ENCODE results near the gene TMEM19. TPM values are rescaled to one million over a fixed set of nuclear protein-coding genes. Genes with fewer than 3 reads are reported as not detected.
A peak's percentile ranks its signal among the peaks of the same experiment; 100 is the strongest.

TMEM19 gene
- total RNA-seq, 2 experiments from 2014 or later = 6.1 to 12.9 TPM

DNA sequence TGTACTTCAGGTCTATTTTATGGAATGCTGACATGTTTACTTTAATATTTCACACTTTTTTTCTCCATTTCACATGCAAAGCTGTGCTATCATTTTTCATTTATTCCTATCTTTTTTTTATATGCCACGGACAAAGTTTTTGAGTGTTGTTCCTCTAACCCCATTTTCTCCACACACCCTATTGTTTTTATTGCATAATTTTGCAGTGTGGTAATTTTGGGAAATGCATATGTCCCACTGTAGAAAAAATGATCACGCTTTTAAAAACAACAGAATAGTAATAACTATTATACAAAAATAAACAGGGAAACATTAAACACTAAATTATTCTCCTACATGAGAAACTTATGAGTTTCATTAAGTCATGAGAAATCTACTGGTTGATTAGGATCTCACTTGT lies 36.5 kb upstream of the TMEM19 start:
- CTCF ChIA-PET = interaction anchor here (1.5 to 2.2 kb wide), 2 partner anchors 11 to 13 kb away, joined by 3 to 8 read pairs; no protein-coding TSS in a partner anchor
- ATAC-seq = no peak
- Mint-ChIP-seq H3K4me1 (peaks cover 22% of the 10 kb centered on the region), H3K36me3 (ENCODE audit: low read depth) (peaks cover 27% of the 10 kb centered on the region), H3K9me3 (ENCODE audit: low read depth) (no peaks in the 10 kb centered on the region), H3K4me3 (no peak overlapping the region), H3K27me3 (no peaks in the 10 kb centered on the region), H3K27ac (no peak overlapping the region)
- POLR2A ChIA-PET = no interaction called here
- DNase-seq = no peak
- intact Hi-C loops (cut with DNase I, micrococcal nuclease) = no loop called here

DNA sequence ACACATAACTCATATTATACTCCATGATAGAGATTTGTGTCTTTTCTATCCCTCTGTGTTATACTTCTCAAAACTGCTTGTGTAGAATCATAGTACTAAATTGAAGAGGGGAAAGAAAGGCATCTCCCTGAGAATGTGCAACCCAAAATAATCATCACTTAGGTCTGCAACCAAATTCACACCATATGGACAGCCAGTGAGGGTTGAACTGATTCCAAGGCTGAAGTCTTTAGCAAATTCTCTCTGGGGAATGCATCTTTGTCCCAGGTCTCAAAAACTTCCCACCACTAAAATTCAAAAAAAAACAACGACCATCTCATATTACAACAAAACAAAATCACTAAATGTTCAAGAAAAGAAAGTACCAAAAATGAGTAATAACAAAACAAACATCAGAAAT lies 33.2 kb upstream of the TMEM19 start:
- intact Hi-C loops (cut with DNase I, micrococcal nuclease) = no loop called here
- Mint-ChIP-seq H3K4me3 (no peak overlapping the region), H3K36me3 (ENCODE audit: low read depth) (peaks cover 16% of the 10 kb centered on the region), H3K27me3 (no peaks in the 10 kb centered on the region), H3K27ac (no peak overlapping the region), H3K4me1 (peaks cover 37% of the 10 kb centered on the region), H3K9me3 (ENCODE audit: low read depth) (no peaks in the 10 kb centered on the region)
- ChIA-PET CTCF (no interaction called here), POLR2A (no interaction called here)
- ATAC-seq (no peak), DNase-seq (no peak)

GRCh38 chr12:71653137-71653536 lies 32.7 kb upstream of the TMEM19 start:
- CTCF ChIA-PET = no interaction called here
- ATAC-seq (no peak), DNase-seq (no peak)
- H3K36me3 Mint-ChIP-seq (ENCODE audit: low read depth) = peaks cover 18% of the 10 kb centered on the region
- H3K4me3 Mint-ChIP-seq = no peak overlapping the region
- POLR2A ChIA-PET = no interaction called here
- no peaks in the 10 kb centered on the region for H3K27me3 Mint-ChIP-seq
- H3K9me3 Mint-ChIP-seq (ENCODE audit: low read depth) = no peaks in the 10 kb centered on the region
- peaks cover 39% of the 10 kb centered on the region for H3K4me1 Mint-ChIP-seq
- H3K27ac Mint-ChIP-seq = no peak overlapping the region
- intact Hi-C loops (cut with DNase I, micrococcal nuclease) = no loop called here

DNA sequence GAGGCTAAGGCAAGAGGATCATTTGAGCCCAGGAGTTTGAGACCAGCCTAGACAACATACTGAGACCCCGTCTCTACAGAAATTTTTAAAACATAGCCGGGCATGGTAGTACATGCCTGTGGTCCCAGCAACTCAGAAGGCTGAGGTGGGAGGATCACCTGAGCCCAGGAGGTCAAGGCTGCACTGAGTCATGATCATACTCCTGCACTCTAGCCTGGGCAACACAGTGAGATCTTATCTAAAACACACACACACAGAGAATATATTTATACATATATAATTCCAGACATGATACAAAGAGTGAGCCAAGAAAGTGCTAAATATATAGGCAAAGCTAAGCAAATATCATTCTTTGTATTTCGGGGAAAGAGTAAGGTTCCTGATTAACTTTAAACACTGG lies 31.7 kb upstream of the TMEM19 start:
- ATAC-seq (no peak), DNase-seq (no peak)
- POLR2A ChIA-PET = interaction anchor here (0.9 kb wide), 1 partner anchor 10 kb away, joined by 3 read pairs; the partner anchor contains the start of genes THAP2 and ZFC3H1
- CTCF ChIA-PET = interaction anchor here (0.7 to 1.2 kb wide), 5 partner anchors 8 to 93 kb away, joined by 3 to 6 read pairs (median 3); no protein-coding TSS in a partner anchor
- no peaks in the 10 kb centered on the region for H3K27me3 Mint-ChIP-seq
- peaks cover 42% of the 10 kb centered on the region for H3K4me1 Mint-ChIP-seq
- no peak overlapping the region for H3K4me3 Mint-ChIP-seq
- intact Hi-C loops (cut with DNase I, micrococcal nuclease) = no loop called here
- H3K27ac Mint-ChIP-seq = peak overlapping the region; percentile 41
- H3K9me3 Mint-ChIP-seq (ENCODE audit: low read depth) = no peaks in the 10 kb centered on the region
- peaks cover 26% of the 10 kb centered on the region for H3K36me3 Mint-ChIP-seq (ENCODE audit: low read depth)

GRCh38 chr12:71655495-71655894 lies 30.4 kb upstream of the TMEM19 start:
- CTCF ChIA-PET = interaction anchor here (1.1 kb wide), 1 partner anchor 90 kb away, joined by 3 read pairs; no protein-coding TSS in a partner anchor
- Mint-ChIP-seq H3K27ac (peak overlapping the region; percentile 67), H3K36me3 (ENCODE audit: low read depth) (peaks cover 29% of the 10 kb centered on the region), H3K4me1 (peaks cover 45% of the 10 kb centered on the region), H3K27me3 (no peaks in the 10 kb centered on the region), H3K4me3 (peak overlapping the region; percentile 37), H3K9me3 (ENCODE audit: low read depth) (no peaks in the 10 kb centered on the region)
- POLR2A ChIA-PET = interaction anchor here (0.5 kb wide), 1 partner anchor 225 kb away, joined by 3 read pairs; no protein-coding TSS in a partner anchor
- DNase-seq = no peak
- intact Hi-C loops (cut with DNase I, micrococcal nuclease) = no loop called here
- ATAC-seq = no peak

DNA sequence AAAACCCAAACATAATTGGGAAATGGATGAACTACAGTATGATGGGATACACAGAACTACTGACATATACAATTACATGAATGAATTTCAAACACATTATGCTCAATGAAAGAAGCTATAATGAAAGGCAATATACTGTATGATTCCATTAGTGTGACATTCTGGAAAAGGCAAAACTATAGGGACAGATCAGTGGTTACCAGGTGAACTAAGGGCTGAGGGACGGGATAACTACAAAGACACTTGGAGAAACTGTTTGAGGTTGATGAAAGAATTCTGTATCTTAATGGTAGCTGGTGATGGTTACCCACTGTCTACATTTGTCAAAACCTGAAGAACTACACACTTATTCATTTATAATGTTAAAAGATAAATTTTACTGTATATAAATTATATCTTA lies 30.0 kb upstream of the TMEM19 start:
- peaks cover 45% of the 10 kb centered on the region for H3K4me1 Mint-ChIP-seq
- ChIA-PET CTCF (no interaction called here), POLR2A (interaction anchor here (0.5 kb wide), 1 partner anchor 225 kb away, joined by 3 read pairs; no protein-coding TSS in a partner anchor)
- H3K27ac Mint-ChIP-seq = peak overlapping the region; percentile 67
- intact Hi-C loops (cut with DNase I, micrococcal nuclease) = no loop called here
- ATAC-seq (no peak), DNase-seq (no peak)
- peak overlapping the region; percentile 37 for H3K4me3 Mint-ChIP-seq
- H3K27me3 Mint-ChIP-seq = no peaks in the 10 kb centered on the region
- peaks cover 29% of the 10 kb centered on the region for H3K36me3 Mint-ChIP-seq (ENCODE audit: low read depth)
- H3K9me3 Mint-ChIP-seq (ENCODE audit: low read depth) = no peaks in the 10 kb centered on the region

DNA sequence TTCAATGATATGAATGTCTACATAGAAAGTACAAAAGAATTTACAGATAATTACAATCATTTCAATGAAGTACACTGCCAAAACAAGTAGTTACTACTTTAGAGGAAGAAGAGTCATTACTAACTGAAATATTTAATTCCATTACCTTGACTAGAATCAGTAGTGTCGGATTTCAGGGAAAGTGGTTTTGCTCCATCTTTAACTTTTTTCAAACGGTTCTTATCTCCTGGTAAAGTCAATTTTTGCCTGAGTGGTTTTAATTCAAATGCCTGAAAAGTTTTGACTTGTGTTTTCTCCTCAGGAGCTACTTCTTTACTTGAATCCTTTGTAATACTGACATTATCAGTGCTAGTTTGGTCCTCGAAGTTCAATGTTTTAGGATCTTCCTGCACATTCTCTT lies 29.1 kb upstream of the TMEM19 start:
- Mint-ChIP-seq H3K27ac (no peak overlapping the region), H3K4me1 (peaks cover 47% of the 10 kb centered on the region), H3K4me3 (peak overlapping the region; percentile 15), H3K36me3 (ENCODE audit: low read depth) (peaks cover 33% of the 10 kb centered on the region), H3K9me3 (ENCODE audit: low read depth) (no peaks in the 10 kb centered on the region), H3K27me3 (no peaks in the 10 kb centered on the region)
- CTCF ChIA-PET = interaction anchor here (0.7 kb wide), 1 partner anchor 63 kb away, joined by 3 read pairs; no protein-coding TSS in a partner anchor
- POLR2A ChIA-PET = no interaction called here
- intact Hi-C loops (cut with DNase I, micrococcal nuclease) = no loop called here
- ATAC-seq = no peak
- no peak for DNase-seq

GRCh38 chr12:71661977-71662530 lies 23.8 kb upstream of the TMEM19 start:
- Mint-ChIP-seq H3K4me1 (peaks cover 41% of the 10 kb centered on the region), H3K36me3 (ENCODE audit: low read depth) (peaks cover 66% of the 10 kb centered on the region), H3K27ac (peak overlapping the region; percentile 99), H3K27me3 (no peaks in the 10 kb centered on the region), H3K4me3 (peak overlapping the region; percentile 98), H3K9me3 (ENCODE audit: low read depth) (peaks cover 2% of the 10 kb centered on the region)
- DNase-seq = no peak
- intact Hi-C loops (cut with DNase I, micrococcal nuclease) = loop anchor here (2.0 to 5.0 kb wide), 4 partner anchors 19 to 1923 kb away; partner anchors contain the start of genes CNOT2 (in 1 of the 2), RAB3IP (in 1 of the 2) and TBC1D15 (in 1 of the 2)
- ChIA-PET POLR2A (interaction anchor here (0.6 to 3.4 kb wide), 10 partner anchors 11 to 96 kb away, joined by 3 to 55 read pairs (median 3); partner anchors contain the start of genes RAB21 and TMEM19), CTCF (interaction anchor here (1.0 to 3.1 kb wide), 5 partner anchors 15 to 26 kb away, joined by 4 to 44 read pairs (median 6); partner anchors contain the start of gene TMEM19)
- no peak for ATAC-seq

- Mint-ChIP-seq H3K27ac (peak overlapping the region; percentile 99), H3K4me3 (peak overlapping the region; percentile 98), H3K9me3 (ENCODE audit: low read depth) (peaks cover 6% of the 10 kb centered on the region), H3K27me3 (no peaks in the 10 kb centered on the region), H3K4me1 (peaks cover 43% of the 10 kb centered on the region), H3K36me3 (ENCODE audit: low read depth) (peaks cover 67% of the 10 kb centered on the region)
- POLR2A ChIA-PET = interaction anchor here (0.6 to 3.4 kb wide), 13 partner anchors 12 to 95 kb away, joined by 3 to 55 read pairs (median 5); partner anchors contain the start of genes RAB21 and TMEM19
- intact Hi-C loops (cut with DNase I, micrococcal nuclease) = loop anchor here (1.0 to 5.0 kb wide), 9 partner anchors 20 to 1924 kb away; partner anchors contain the start of genes CNOT2 (in 2 of the 2), TBC1D15 (in 2 of the 2), KCNMB4 (in 1 of the 2) and RAB21 (in 1 of the 2)
- peak; percentile 65 for ATAC-seq
- DNase-seq = peak; percentile 89
- CTCF ChIA-PET = interaction anchor here (1.0 to 3.1 kb wide), 6 partner anchors 16 to 117 kb away, joined by 4 to 44 read pairs (median 6); partner anchors contain the start of gene TMEM19
Measured at GRCh38 chr12:71662849-71663560, 22.9 kb upstream of the TMEM19 start.

- peak within 1 kb of the TSS; percentile 98 for H3K4me3 Mint-ChIP-seq
- peak within 1 kb of the TSS; percentile 99 for H3K27ac Mint-ChIP-seq
- H3K9me3 Mint-ChIP-seq (ENCODE audit: low read depth) = peaks cover 6% of the 10 kb centered on the region
- H3K36me3 Mint-ChIP-seq (ENCODE audit: low read depth) = peaks cover 63% of the 10 kb centered on the region
- CTCF ChIA-PET = interaction anchor here (0.6 to 3.1 kb wide), 11 partner anchors 13 to 179 kb away, joined by 3 to 44 read pairs (median 4); partner anchors contain the start of genes RAB21 and TMEM19
- ATAC-seq (peak; percentile 87), DNase-seq (peak; percentile 93)
- peaks cover 38% of the 10 kb centered on the region for H3K4me1 Mint-ChIP-seq
- H3K27me3 Mint-ChIP-seq = no peaks in the 10 kb centered on the region
- POLR2A ChIA-PET = interaction anchor here (0.6 to 3.4 kb wide), 12 partner anchors 9 to 91 kb away, joined by 3 to 55 read pairs (median 4); partner anchors contain the start of genes RAB21 and TMEM19
- intact Hi-C loops (cut with DNase I, micrococcal nuclease) = loop anchor here (1.0 to 5.0 kb wide), 9 partner anchors 21 to 1925 kb away; partner anchors contain the start of genes CNOT2 (in 2 of the 2), RAB21 (in 2 of the 2), TBC1D15 (in 2 of the 2) and TMEM19 (in 2 of the 2)
Measured at GRCh38 chr12:71663561-71664410, 22.1 kb upstream of the TMEM19 start, which contains the start of the genes THAP2 and ZFC3H1. THAP2 (plus strand) TSS chr12:71664301; CDS start chr12:71664510, 209 bp downstream. ZFC3H1 (minus strand) TSS chr12:71663848; CDS start chr12:71663610, 238 bp downstream.

Measured in activated CD4-positive, alpha-beta T cell treated with anti-CD3 and anti-CD28 coated beads for 36 hours (primary cell).